ENCODE measurements around the gene CBFA2T3.

The CBFA2T3 gene

GRCh38 chr16:88968589-88969280, 8.3 kb downstream of the CBFA2T3 start:
- H3F3A ChIP-seq (ENCODE audit: low read depth) = no peaks in the 10 kb centered on the region
- no peaks in the 10 kb centered on the region for H3K9me3 ChIP-seq (ENCODE audit: insufficient read depth, low read depth, low read length)
- H3K9ac ChIP-seq (ENCODE audit: low read depth, low read length, poor library complexity, severe bottlenecking) = no peak overlapping the region
- peaks cover 99% of the 10 kb centered on the region for H3K79me2 ChIP-seq (ENCODE audit: insufficient read depth, low read length)
- no peak overlapping the region for H3K4me3 ChIP-seq (ENCODE audit: low read length, poor library complexity, severe bottlenecking)
- no peak overlapping the region for H3K4me2 ChIP-seq (ENCODE audit: low read depth, low read length, poor library complexity, severe bottlenecking)
- no peaks in the 10 kb centered on the region for H3K9me2 ChIP-seq (replicated peaks; ENCODE audit: low read depth, low read length)
- H3K36me3 ChIP-seq (ENCODE audit: insufficient read depth, low read length) = peaks cover 16% of the 10 kb centered on the region; the same call in 1 of the 2 replicates
- H3K4me1 ChIP-seq (ENCODE audit: insufficient read depth, low read length, poor library complexity, severe bottlenecking) = no peaks in the 10 kb centered on the region
- no peak overlapping the region for H2AFZ ChIP-seq (ENCODE audit: low read length)
- peaks cover 75% of the 10 kb centered on the region for H4K20me1 ChIP-seq (ENCODE audit: insufficient read depth, low read length, poor library complexity, severe bottlenecking)
- H3K27me3 ChIP-seq (ENCODE audit: insufficient read depth, low read length, poor library complexity, severe bottlenecking) = no peaks in the 10 kb centered on the region
- no peak for TF ChIP-seq EZH2phosphoT487 (IDR thresholded peaks at IDR 0.05; ENCODE audit: borderline replicate concordance)
- TF ChIP-seq, protein P1, sequence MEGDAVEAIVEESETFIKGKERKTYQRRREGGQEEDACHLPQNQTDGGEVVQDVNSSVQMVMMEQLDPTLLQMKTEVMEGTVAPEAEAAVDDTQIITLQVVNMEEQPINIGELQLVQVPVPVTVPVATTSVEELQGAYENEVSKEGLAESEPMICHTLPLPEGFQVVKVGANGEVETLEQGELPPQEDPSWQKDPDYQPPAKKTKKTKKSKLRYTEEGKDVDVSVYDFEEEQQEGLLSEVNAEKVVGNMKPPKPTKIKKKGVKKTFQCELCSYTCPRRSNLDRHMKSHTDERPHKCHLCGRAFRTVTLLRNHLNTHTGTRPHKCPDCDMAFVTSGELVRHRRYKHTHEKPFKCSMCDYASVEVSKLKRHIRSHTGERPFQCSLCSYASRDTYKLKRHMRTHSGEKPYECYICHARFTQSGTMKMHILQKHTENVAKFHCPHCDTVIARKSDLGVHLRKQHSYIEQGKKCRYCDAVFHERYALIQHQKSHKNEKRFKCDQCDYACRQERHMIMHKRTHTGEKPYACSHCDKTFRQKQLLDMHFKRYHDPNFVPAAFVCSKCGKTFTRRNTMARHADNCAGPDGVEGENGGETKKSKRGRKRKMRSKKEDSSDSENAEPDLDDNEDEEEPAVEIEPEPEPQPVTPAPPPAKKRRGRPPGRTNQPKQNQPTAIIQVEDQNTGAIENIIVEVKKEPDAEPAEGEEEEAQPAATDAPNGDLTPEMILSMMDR (conservative IDR thresholded peaks at IDR 0.05; ENCODE audit: low read length) = no peak

GRCh38 chr16:88967830-88968588, 9.0 kb downstream of the CBFA2T3 start:
- H3K79me2 ChIP-seq (ENCODE audit: insufficient read depth, low read length) = peaks cover 98% of the 10 kb centered on the region
- TF ChIP-seq, protein P1 (conservative IDR thresholded peaks at IDR 0.05; ENCODE audit: low read length) = no peak
- TF ChIP-seq EZH2phosphoT487 (IDR thresholded peaks at IDR 0.05; ENCODE audit: borderline replicate concordance) = no peak
- H3K27me3 ChIP-seq (ENCODE audit: insufficient read depth, low read length, poor library complexity, severe bottlenecking) = no peaks in the 10 kb centered on the region
- no peaks in the 10 kb centered on the region for H3F3A ChIP-seq (ENCODE audit: low read depth)
- no peak overlapping the region for H3K4me3 ChIP-seq (ENCODE audit: low read length, poor library complexity, severe bottlenecking)
- H3K9ac ChIP-seq (ENCODE audit: low read depth, low read length, poor library complexity, severe bottlenecking) = no peak overlapping the region
- H3K9me2 ChIP-seq (replicated peaks; ENCODE audit: low read depth, low read length) = no peaks in the 10 kb centered on the region
- H3K36me3 ChIP-seq (ENCODE audit: insufficient read depth, low read length) = peaks cover 21% of the 10 kb centered on the region; the same call in 1 of the 2 replicates
- H3K9me3 ChIP-seq (ENCODE audit: insufficient read depth, low read depth, low read length) = no peaks in the 10 kb centered on the region
- no peak overlapping the region for H2AFZ ChIP-seq (ENCODE audit: low read length)
- H3K4me2 ChIP-seq (ENCODE audit: low read depth, low read length, poor library complexity, severe bottlenecking) = no peak overlapping the region
- H4K20me1 ChIP-seq (ENCODE audit: insufficient read depth, low read length, poor library complexity, severe bottlenecking) = peaks cover 72% of the 10 kb centered on the region
- no peaks in the 10 kb centered on the region for H3K4me1 ChIP-seq (ENCODE audit: insufficient read depth, low read length, poor library complexity, severe bottlenecking)

- no peak overlapping the region for H3K4me3 ChIP-seq (ENCODE audit: low read length, poor library complexity, severe bottlenecking)
- H3K4me2 ChIP-seq (ENCODE audit: low read depth, low read length, poor library complexity, severe bottlenecking) = no peak overlapping the region
- H3K27me3 ChIP-seq (ENCODE audit: insufficient read depth, low read length, poor library complexity, severe bottlenecking) = no peaks in the 10 kb centered on the region
Measured at GRCh38 chr16:88966986-88967829, 9.8 kb downstream of the CBFA2T3 start.

More at GRCh38 chr16:88966986-88967829, 9.8 kb downstream of the CBFA2T3 start:
- Histone ChIP-seq H3F3A (ENCODE audit: low read depth) (no peaks in the 10 kb centered on the region), H3K9ac (ENCODE audit: low read depth, low read length, poor library complexity, severe bottlenecking) (no peak overlapping the region), H3K9me3 (ENCODE audit: insufficient read depth, low read depth, low read length) (no peaks in the 10 kb centered on the region), H3K4me1 (ENCODE audit: insufficient read depth, low read length, poor library complexity, severe bottlenecking) (no peaks in the 10 kb centered on the region), H3K79me2 (ENCODE audit: insufficient read depth, low read length) (peaks cover 98% of the 10 kb centered on the region), H4K20me1 (ENCODE audit: insufficient read depth, low read length, poor library complexity, severe bottlenecking) (peaks cover 70% of the 10 kb centered on the region), H3K9me2 (replicated peaks; ENCODE audit: low read depth, low read length) (no peaks in the 10 kb centered on the region), H3K36me3 (ENCODE audit: insufficient read depth, low read length) (peaks cover 28% of the 10 kb centered on the region; the same call in 1 of the 2 replicates), H2AFZ (ENCODE audit: low read length) (no peak overlapping the region)
- TF ChIP-seq, protein P1 (conservative IDR thresholded peaks at IDR 0.05; ENCODE audit: low read length) = no peak
- TF ChIP-seq EZH2phosphoT487 (IDR thresholded peaks at IDR 0.05; ENCODE audit: borderline replicate concordance) = no peak

Data from Loucy (cell line).